HG03095 (cell line): ENCODE results near the gene PSRC1.

Experiments used
- ATAC-seq: cut with Tn5 transposase; IDR thresholded peaks from one replicate; pipeline ENCODE4 v1.9.1; 2021; ENCODE audit warnings: moderate library complexity; ENCODE audit not compliant: unreplicated experiment

The PSRC1 gene

DNA sequence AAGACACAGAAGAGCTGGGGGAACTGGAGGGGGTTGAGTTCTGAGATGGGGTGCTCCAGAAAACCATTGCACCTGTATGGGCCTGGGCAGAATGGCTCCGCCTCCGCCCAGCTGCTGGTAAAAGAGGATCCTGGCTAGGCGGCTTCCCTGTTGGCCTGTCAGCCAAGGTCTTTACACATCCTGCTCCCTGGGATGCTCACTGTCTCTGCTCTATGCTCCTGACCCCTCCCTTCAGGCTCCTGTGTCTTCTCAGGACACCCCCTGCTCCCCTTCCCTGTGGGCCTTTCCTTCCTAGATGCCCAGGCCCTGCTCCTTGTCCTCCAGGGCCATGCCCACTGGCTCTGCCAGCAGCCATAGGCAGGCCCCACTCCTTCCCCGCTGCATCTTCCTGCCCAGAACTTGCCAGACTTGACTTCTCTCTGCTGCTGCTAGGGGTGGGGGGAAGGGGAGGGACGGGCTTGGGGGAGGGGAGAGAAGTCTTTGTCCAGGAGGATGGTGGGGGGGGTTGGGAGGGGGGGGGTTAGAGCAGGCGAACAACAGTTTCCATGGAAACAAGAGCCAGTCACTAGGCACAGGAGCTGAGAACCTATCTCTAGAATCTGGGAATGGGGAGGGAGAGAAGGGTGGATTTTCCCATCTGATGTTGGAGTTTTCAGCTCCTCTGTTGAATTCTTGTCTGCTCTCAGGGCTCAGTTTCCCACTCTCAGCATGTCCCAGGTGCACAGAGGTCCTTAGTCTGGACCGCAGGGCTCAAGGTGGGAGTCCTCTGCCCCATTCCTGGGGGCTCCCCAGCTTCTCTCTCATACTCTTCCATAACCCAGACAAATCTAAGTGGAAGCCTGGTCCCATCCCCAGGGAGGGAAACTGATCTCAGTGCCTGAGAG, 23.0 kb downstream of the PSRC1 start:
- ATAC-seq, result no peak

- no peak for ATAC-seq
These were observed 24.2 kb downstream of the PSRC1 start for GRCh38 chr1:109258481-109259466.

DNA sequence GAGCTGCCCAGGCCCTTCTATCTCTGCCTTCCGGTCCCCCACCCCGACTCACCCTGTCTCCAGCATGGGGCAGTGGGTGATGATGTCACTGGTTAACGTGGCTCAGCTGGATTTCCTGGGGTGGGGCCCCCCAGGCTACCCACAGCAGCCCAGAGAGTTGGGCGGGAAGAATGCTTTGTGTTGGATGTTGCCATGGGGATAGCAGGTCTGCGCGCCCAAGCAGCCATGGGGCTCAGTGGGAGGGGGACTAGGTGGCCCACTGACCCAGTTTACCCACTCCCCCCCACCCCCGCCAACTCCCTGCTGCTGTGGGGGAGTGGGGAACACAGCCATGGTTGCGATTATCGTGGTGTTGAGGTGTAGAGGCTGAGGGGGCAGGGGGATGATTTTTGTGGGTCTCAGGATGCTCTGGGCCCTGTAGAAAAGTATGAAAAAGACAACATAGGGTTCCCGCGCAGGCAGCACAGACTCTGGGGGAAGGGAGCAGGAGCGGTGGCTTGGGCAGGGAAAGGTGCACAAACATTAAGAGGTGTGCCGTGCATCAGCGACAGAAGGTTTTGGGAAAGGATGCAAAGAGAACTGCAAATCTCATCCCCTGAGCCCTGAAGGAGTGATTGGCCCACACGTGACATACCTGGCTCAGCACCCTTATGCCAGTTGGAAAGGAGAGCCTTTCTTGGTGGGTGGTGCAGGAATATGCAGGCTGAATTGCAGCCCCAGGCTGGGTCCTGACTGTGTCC, 25.1 kb downstream of the PSRC1 start:
- ATAC-seq, result no peak

GRCh38 chr1:109256971-109257681, 25.8 kb downstream of the PSRC1 start:
- ATAC-seq, result no peak

DNA sequence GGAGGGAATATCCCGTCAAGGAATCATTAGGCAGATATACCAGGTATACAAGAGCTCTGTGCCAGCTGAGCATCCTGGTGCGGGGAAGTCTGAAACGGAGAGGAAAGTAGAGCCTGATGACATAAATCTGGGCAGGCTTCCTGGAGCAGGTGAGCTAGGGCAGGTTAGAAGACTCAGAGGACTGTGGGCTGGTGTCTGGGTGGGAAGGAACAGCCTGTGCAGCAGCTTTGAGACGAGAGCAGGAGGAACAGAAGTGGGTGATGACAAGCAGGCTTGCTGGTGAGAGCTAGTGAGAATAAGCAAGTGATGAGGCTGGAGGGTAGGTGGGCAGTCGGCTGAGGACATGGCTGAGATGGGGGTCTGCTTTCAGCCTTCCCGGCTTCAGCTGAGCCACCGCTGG, 26.9 kb downstream of the PSRC1 start:
- ATAC-seq, result no peak

DNA sequence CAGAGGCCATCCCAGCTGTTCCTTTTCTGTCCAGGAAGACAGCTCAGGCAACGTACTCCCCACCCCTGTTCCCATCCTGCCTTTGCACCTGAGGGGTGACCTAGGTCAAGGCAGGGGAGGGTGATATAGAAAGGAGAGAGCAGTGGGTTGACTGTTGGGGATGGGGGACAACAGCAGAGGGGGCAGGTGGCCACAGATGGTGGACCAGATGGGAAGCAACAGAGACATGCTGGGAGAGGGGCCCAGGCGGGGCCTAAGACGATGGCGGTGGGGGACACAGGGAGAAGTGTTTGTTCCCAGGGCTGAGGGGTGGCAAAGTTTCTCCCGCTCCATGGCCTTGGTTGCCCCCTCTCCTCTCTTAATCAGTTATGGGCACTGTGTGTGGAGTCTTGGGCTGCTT, 27.3 kb downstream of the PSRC1 start:
- no peak for ATAC-seq

DNA sequence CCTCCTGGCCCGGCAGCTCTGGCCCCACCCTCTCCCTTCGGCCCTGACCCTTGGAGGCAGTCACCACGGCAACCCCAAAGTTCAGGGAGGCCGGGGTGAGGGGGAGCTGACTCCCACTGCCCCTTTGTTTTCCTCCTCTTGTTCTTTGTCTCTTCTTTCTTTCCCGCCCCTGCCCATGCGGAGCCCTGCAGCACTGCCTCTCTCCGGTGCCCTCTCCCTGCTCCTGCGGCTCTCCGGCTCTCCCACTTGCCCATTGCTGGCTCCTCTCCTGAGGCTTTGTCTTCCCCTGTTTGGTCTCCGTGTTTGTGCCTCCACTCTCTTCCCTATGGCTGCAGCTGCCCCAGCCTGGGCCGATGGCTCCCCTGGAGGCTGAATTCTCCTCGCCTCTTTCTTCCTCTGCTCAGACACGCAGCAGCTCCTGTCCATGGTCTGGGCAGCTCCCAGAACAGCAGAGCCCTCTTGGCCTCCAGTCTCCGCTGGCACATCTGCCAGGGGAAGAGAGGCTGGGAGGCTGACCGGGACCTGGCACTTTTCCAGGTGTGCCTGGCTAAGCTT, 27.8 kb downstream of the PSRC1 start:
- ATAC-seq, result no peak

DNA sequence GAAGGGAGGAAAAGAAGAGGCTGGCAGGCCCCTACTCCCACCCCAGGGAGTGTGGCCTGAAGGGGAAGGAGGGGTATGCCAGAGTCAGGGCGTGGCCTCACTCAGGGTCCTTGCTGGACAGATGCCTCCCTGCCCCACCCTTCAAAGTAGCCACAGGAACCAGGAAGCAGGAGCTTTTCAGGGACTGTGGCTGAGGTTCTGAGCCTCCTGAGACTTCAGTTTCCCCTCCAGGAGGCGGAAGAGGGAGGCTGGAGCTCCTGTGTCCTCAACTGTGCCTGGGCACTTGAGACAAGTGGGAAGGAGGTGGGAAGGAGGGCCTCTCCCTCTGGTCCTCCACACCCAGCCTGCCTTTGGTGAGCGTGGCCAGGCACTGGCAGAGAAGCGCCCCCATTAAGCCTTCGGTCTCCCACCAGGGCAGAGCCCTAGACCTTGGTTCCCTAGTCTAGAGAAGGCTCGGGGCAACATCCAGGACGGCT, 28.3 kb downstream of the PSRC1 start:
- no peak for ATAC-seq

DNA sequence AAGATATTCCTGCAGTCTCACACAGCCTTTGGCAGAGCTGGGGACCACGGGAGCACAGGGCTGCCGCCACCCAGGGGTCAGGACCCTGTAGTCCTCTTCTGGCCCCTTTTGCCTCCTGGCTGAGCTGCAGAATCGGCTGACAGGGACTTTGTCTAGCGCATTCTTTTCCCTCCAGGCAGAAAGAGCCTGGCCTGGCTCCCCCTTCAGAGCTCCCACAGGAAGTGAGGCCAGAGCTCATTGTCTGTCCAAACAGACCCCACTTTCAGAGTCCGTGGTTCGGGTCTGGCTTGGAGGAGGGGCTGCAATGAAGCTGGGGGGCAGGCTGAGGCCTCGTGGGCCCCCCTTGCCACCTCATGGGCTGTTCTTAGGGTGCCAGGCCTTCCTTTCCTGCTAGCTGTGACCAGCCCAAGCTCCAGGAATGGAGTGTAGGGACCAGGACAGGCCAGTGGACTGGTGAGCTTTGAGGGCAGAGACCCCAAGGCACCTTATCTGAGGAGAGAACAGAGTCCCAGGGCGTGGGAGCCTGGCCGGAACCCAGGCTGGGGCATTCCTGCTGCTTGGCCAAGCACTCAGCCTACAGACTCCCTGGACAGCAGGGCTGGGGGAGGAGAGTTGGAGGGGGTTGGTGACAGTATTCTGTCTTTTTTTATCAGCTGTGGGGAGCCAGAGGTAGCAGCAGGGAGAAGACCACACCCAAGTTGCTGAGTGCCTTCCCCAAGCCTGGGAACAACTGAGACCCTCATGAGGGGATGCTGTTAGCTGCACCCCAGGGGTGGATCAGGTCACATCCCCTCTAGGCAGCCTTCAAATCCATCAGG, 28.9 kb downstream of the PSRC1 start:
- ATAC-seq, result no peak

DNA sequence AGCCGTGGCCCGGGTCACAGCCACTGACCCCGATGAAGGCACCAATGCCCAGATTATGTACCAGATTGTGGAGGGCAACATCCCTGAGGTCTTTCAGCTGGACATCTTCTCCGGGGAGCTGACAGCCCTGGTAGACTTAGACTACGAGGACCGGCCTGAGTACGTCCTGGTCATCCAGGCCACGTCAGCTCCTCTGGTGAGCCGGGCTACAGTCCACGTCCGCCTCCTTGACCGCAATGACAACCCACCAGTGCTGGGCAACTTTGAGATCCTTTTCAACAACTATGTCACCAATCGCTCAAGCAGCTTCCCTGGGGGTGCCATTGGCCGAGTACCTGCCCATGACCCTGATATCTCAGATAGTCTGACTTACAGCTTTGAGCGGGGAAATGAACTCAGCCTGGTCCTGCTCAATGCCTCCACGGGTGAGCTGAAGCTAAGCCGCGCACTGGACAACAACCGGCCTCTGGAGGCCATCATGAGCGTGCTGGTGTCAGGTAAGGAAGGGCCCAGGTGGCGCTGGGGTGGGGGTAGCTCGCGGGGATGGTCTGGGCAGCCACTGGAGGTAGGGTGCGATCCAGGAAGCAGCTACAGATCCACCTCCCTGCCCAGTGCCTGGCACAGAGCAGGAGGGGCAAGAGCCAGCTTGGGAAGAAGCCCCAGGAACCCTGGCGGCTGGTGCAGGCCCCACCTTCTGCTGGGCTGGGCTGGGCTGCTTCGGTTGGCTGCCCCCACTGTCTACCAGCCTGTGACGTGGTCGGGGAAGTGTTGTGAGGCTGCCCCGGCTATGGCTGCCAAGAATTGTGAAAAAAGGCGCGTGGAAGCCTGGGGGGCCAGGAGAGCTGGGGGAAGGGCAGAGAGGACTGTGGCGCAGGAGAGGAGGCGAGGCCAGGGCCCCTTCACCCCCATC, 29.8 kb downstream of the PSRC1 start:
- ATAC-seq, result no peak

GRCh38 chr1:109252167-109252892, 30.6 kb downstream of the PSRC1 start:
- ATAC-seq, result no peak

DNA sequence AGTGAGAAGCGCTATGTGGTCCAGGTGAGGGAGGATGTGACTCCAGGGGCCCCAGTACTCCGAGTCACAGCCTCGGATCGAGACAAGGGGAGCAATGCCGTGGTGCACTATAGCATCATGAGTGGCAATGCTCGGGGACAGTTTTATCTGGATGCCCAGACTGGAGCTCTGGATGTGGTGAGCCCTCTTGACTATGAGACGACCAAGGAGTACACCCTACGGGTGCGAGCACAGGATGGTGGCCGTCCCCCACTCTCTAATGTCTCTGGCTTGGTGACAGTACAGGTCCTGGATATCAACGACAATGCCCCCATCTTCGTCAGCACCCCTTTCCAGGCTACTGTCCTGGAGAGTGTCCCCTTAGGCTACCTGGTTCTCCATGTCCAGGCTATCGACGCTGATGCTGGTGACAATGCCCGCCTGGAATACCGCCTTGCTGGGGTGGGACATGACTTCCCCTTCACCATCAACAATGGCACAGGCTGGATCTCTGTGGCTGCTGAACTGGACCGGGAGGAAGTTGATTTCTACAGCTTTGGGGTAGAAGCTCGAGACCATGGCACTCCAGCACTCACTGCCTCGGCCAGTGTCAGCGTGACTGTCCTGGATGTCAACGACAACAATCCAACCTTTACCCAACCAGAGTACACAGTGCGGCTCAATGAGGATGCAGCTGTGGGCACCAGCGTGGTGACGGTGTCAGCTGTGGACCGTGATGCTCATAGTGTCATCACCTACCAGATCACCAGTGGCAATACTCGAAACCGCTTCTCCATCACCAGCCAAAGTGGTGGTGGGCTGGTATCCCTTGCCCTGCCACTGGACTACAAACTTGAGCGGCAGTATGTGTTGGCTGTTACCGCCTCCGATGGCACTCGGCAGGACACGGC, 31.4 kb downstream of the PSRC1 start:
- ATAC-seq, result no peak

GRCh38 chr1:109250454-109251276, 32.3 kb downstream of the PSRC1 start:
- no peak for ATAC-seq

- ATAC-seq, result peak; percentile 37
These were observed 33.1 kb downstream of the PSRC1 start for GRCh38 chr1:109249654-109250401.
